Panc1 (cell line): ENCODE data around the gene ACYP2. TPM values are rescaled to one million over a fixed set of nuclear protein-coding genes. Genes with fewer than 3 reads are reported as not detected.

Experiments
- ATAC-seq: fragments of 200-7000 bp; cut with Tn5 transposase; 2 replicates; pipeline ENCODE4 v1.9.1; 2020; ENCODE audit warnings: mild to moderate bottlenecking, moderate library complexity
- BruUV-seq: library from RNA; stranded (reverse); fragments of 400-500 nt; replicated peaks from 2 replicates; lab custom pipeline; 2021; lab: Mats Ljungman, UMichigan
- CTCF ChIA-PET: fragments of 300-600 bp; sonication (Branson Sonifier 250); formaldehyde crosslinking; loops from one replicate; lab custom pipeline; 2022; ENCODE audit warnings: antibody characterized with exemption; lab: Charles Lee
- POLR2A ChIA-PET: fragments of 300-600 bp; sonication (Branson Sonifier 250); formaldehyde crosslinking; loops from one replicate; lab custom pipeline; 2022; ENCODE audit warnings: antibody characterized with exemption; lab: Charles Lee
- DNase-seq: peaks from one replicate; pipeline ENCODE4 v3.0.0-alpha.2; 2010; ENCODE audit warnings: low read depth, low spot score
- H3K27ac ChIP-seq: 2 replicates; pipeline ENCODE4 v1.5.1; 2011; ENCODE audit warnings: mild to moderate bottlenecking, low read length, inconsistent platforms
- H3K27me3 ChIP-seq: fragments of 200-500 bp; sonication (Bioruptor generic); 2 replicates; pipeline ENCODE4 v1.6.0; 2014; ENCODE audit warnings: low read length, inconsistent platforms; ENCODE audit not compliant: control insufficient read depth, insufficient read depth
- H3K36me3 ChIP-seq: fragments of 200-500 bp; sonication (Bioruptor generic); 2 replicates; pipeline ENCODE4 v1.5.1; 2014; ENCODE audit warnings: inconsistent platforms, mild to moderate bottlenecking, low read length, moderate library complexity; ENCODE audit not compliant: control insufficient read depth, insufficient read depth
- H3K4me1 ChIP-seq: 2 replicates; pipeline ENCODE4 v1.5.1; 2011; ENCODE audit warnings: inconsistent platforms, mild to moderate bottlenecking, low read length, moderate library complexity; ENCODE audit not compliant: control insufficient read depth, insufficient read depth
- H3K4me3 ChIP-seq, 2 experiments: 2 replicates each; pipeline ENCODE4 v1.5.1; 2011 to 2012; ENCODE audit warnings: low read depth in 2 of 2, low read length in 2 of 2, mild to moderate bottlenecking in 2 of 2, inconsistent platforms in 1 of 2, moderate library complexity in 1 of 2
- H3K9me3 ChIP-seq: fragments of 200-500 bp; sonication (Bioruptor generic); 2 replicates; pipeline ENCODE4 v1.5.1; 2014; ENCODE audit warnings: low read depth, mild to moderate bottlenecking, inconsistent platforms, low read length, moderate library complexity; ENCODE audit not compliant: control insufficient read depth, insufficient read depth
- POLR2AphosphoS5 ChIP-seq: IDR thresholded peaks from 2 replicates; pipeline ENCODE4 v1.6.1; 2012; ENCODE audit warnings: mild to moderate bottlenecking, low read depth, low read length, moderate library complexity
- SIN3A ChIP-seq: IDR thresholded peaks from 2 replicates; pipeline ENCODE4 v1.6.1; 2012; ENCODE audit warnings: low read depth, mild to moderate bottlenecking, low read length, moderate library complexity, borderline replicate concordance; ENCODE audit not compliant: insufficient read depth
- TCF7L2 ChIP-seq: IDR thresholded peaks from 2 replicates; pipeline ENCODE4 v1.6.1; 2011; ENCODE audit warnings: mild to moderate bottlenecking, low read depth, low read length, inconsistent platforms
- in situ Hi-C: cut with HindIII; loops from 2 replicates; pipeline ENCODE4 v1.10.0; 2016; ENCODE audit warnings: low sequenced_read_pairs, low pct_unique_long_range_greater_than_20kb
- intact Hi-C: fragments of 100-400 bp; cut with micrococcal nuclease; formaldehyde crosslinking; loops from one replicate; pipeline ENCODE4 v1.10.0; 2022; ENCODE audit not compliant: unreplicated experiment
- total RNA-seq: library from RNA; stranded (reverse); gene quantifications from one replicate; pipeline ENCODE4 v1.2.1, GENCODE V29; 2021; ENCODE audit not compliant: unreplicated experiment
- TF ChIP-seq, protein P1 (sequence below), 2 experiments: IDR thresholded peaks; 2 replicates each; pipeline ENCODE4 v1.6.1; 2011 to 2012; ENCODE audit warnings: low read depth in 2 of 2, control low read depth in 1 of 2, low read length in 1 of 2, mild to moderate bottlenecking in 1 of 2, moderate library complexity in 1 of 2; ENCODE audit not compliant: insufficient read depth in 1 of 2
- TF ChIP-seq, protein P2 (sequence below): fragments of 450-650 bp; IDR thresholded peaks from 2 replicates; pipeline ENCODE4 v1.5.1; 2017; ENCODE audit warnings: mild to moderate bottlenecking

Gene ACYP2
- total RNA-seq, 1 experiment from 2014 or later: 11.5 TPM

DNA sequence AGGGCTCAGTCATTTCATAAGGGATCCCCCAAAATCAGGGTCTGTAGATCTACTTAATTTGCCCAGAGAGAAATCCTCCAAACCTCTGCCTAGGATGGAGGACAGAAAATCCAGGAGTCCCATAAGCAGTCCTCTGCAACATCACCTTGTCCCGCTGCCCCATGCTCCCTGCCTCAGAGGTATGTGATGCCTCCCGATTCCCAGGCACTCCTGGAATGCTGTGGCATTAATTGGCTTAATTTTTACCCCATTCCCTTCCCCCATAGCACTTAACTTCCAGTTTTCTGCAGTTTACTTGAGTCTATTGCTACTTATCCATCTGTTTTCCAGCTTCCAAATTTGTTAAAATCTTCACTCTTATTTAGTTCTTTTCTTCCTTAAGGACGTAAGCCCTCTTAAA lies 232.2 kb downstream of the ACYP2 start:
- Histone ChIP-seq H3K4me3 (no peak overlapping the region), H3K4me1 (no peaks in the 10 kb centered on the region), H3K27me3 (peaks cover 28% of the 10 kb centered on the region), H3K9me3 (no peaks in the 10 kb centered on the region), H3K27ac (no peak overlapping the region), H3K36me3 (no peaks in the 10 kb centered on the region)
- ChIA-PET CTCF (no interaction called here), POLR2A (no interaction called here)
- intact Hi-C loops (no loop called here), in situ Hi-C loops (no loop called here)
- ATAC-seq (no peak), DNase-seq (no peak)
- no TSS peak for BruUV-seq
- no peak for TF ChIP-seq SIN3A

DNA sequence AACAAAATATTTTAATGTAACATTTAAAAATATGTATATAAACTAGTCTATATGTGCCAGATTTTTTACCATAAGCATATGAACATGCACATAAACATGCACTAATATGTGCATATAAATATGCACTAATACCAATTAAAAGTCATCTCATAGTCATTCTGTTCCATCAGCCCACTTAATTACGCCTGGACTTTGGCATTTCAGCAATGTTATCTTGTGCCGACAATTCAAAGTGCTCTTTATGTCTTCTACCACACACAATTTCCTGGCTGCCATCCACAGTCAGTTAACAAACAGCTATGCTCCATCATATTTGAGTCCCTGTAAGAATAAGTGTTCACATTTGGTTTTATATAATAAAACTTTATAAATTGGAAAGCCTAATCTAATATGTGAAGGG lies 233.2 kb downstream of the ACYP2 start:
- no TSS peak for BruUV-seq
- H3K9me3 ChIP-seq: no peaks in the 10 kb centered on the region
- no peaks in the 10 kb centered on the region for H3K4me1 ChIP-seq
- in situ Hi-C loops: no loop called here
- H3K36me3 ChIP-seq: no peaks in the 10 kb centered on the region
- DNase-seq: no peak
- no peak for ATAC-seq
- POLR2A ChIA-PET: no interaction called here
- CTCF ChIA-PET: no interaction called here
- H3K27ac ChIP-seq: no peak overlapping the region
- peaks cover 26% of the 10 kb centered on the region for H3K27me3 ChIP-seq
- H3K4me3 ChIP-seq: no peak overlapping the region
- TF ChIP-seq POLR2AphosphoS5: no peak
- TF ChIP-seq, protein P1, sequence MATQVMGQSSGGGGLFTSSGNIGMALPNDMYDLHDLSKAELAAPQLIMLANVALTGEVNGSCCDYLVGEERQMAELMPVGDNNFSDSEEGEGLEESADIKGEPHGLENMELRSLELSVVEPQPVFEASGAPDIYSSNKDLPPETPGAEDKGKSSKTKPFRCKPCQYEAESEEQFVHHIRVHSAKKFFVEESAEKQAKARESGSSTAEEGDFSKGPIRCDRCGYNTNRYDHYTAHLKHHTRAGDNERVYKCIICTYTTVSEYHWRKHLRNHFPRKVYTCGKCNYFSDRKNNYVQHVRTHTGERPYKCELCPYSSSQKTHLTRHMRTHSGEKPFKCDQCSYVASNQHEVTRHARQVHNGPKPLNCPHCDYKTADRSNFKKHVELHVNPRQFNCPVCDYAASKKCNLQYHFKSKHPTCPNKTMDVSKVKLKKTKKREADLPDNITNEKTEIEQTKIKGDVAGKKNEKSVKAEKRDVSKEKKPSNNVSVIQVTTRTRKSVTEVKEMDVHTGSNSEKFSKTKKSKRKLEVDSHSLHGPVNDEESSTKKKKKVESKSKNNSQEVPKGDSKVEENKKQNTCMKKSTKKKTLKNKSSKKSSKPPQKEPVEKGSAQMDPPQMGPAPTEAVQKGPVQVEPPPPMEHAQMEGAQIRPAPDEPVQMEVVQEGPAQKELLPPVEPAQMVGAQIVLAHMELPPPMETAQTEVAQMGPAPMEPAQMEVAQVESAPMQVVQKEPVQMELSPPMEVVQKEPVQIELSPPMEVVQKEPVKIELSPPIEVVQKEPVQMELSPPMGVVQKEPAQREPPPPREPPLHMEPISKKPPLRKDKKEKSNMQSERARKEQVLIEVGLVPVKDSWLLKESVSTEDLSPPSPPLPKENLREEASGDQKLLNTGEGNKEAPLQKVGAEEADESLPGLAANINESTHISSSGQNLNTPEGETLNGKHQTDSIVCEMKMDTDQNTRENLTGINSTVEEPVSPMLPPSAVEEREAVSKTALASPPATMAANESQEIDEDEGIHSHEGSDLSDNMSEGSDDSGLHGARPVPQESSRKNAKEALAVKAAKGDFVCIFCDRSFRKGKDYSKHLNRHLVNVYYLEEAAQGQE (IDR thresholded peaks at IDR 0.05; ENCODE audit: insufficient read depth in 1 of 2, low read depth in 2 of 2, low read length in 1 of 2): no peak
- TF ChIP-seq SIN3A: no peak
- TF ChIP-seq, protein P2, sequence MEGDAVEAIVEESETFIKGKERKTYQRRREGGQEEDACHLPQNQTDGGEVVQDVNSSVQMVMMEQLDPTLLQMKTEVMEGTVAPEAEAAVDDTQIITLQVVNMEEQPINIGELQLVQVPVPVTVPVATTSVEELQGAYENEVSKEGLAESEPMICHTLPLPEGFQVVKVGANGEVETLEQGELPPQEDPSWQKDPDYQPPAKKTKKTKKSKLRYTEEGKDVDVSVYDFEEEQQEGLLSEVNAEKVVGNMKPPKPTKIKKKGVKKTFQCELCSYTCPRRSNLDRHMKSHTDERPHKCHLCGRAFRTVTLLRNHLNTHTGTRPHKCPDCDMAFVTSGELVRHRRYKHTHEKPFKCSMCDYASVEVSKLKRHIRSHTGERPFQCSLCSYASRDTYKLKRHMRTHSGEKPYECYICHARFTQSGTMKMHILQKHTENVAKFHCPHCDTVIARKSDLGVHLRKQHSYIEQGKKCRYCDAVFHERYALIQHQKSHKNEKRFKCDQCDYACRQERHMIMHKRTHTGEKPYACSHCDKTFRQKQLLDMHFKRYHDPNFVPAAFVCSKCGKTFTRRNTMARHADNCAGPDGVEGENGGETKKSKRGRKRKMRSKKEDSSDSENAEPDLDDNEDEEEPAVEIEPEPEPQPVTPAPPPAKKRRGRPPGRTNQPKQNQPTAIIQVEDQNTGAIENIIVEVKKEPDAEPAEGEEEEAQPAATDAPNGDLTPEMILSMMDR: no peak
- no peak for TF ChIP-seq TCF7L2
- intact Hi-C loops: no loop called here

DNA sequence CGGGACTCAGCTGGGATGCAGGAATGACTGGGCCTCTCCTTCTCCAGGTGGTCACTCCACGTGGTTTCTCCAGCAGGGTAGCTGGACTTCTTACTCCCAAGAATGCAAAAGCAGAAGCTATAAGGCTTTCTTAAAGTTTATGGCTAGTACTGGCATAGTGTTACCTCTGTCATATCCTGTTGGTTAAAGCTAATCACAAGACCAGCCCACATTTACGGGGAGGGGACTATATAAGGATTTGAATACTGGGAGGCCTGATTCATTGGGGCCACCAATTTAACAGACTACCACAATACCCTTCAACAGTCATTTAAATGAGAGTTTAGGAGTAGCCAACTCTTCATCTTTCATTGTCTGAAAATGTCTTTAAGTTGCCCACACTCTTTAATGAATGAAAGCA lies 235.0 kb downstream of the ACYP2 start:
- ChIA-PET POLR2A (interaction anchor here (0.5 kb wide), 1 partner anchor 34 kb away, joined by 4 read pairs; no protein-coding TSS in a partner anchor), CTCF (no interaction called here)
- Histone ChIP-seq H3K4me3 (no peak overlapping the region), H3K36me3 (no peaks in the 10 kb centered on the region), H3K27ac (no peak overlapping the region), H3K9me3 (no peaks in the 10 kb centered on the region), H3K4me1 (no peaks in the 10 kb centered on the region), H3K27me3 (peaks cover 16% of the 10 kb centered on the region)
- intact Hi-C loops (no loop called here), in situ Hi-C loops (no loop called here)
- no peak for TF ChIP-seq SIN3A
- BruUV-seq: no TSS peak
- DNase-seq: no peak
- no peak for ATAC-seq
